Measurements from ENCODE around the gene APBA2.

APBA2 gene

DNA sequence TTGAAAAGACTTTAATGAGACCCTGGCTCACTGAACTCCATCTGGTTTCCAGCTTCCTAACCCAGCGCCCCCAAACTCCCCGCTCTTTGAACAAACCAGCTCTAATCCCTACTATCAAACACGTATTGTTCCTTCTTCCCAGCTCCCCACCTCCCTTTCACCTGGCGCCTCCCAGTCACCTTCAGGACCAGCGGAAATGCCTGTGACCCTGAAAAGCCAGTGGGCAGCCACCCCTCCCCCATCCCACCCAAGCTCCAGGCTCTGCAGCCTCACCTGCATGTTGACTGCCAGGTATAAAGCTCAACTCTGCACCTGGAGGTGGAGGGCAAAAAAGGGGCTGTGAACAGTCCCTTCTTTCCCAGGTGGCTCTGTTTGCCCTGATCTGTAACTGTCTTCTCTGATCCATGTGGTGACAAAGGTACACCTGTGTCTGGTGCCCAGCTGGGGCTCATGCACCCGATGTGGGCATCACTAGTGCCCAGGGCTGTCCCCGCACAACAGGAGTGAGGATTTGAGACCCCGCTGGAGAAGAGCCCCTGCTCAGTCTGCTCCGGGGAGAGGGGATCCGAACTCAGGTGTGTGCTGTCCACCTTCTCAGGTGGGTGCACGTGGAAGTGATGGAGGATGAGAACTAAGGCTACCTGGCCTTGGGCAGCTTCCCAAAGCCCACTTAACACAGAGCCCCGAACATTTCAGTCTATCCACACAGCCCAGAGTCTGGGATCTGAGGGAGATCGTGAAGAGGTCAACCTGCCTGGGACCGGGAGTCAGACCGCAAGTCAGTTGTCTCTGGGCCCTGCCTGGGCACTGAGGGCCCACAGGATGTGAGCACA, 254.9 kb downstream of the APBA2 start:
- TF ChIP-seq GATA2 (IDR thresholded peaks at IDR 0.05; ENCODE audit: low read depth, low read length) (no peak), GATA3 (IDR thresholded peaks at IDR 0.05; ENCODE audit: low read depth, low read length) (no peak)

DNA sequence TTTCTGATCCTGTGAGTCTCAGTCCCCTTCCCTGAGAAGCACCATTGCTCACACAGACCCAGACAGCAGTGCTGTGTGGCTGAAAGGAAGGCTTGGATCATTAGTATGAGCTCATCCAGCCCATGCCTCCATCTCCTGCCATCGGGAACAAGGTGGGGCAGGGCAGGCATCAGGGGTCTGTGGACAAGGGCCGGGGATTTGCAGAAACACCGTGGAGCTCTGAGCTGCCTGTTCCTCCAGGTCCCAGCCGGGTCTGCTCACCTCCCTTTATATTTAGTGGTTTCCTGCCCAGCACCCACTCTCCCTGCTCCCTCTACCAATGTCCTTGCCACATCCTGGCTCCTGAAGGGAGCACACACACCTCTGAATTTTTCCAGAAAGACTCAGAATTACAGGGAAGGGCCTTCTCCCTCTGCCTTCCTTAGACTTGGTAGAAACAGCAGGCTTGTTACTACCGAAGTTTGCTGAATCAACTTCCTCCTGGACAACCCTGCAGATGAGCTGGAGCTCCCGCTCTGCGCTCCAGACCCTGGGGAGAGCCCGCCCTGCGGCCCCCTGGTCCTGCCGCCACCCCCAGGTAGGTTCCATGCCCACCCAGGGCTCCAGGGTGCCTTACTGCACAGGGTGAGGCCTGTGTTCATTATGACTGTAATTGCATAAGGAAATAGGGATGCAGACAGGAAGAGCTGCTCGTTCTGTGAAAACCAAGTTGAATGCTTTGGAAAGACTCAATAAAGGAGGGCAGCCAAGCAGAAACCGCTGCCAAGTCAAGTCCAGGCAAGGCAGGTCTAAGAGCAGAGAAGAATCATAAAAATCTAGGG, 255.7 kb downstream of the APBA2 start:
- TF ChIP-seq GATA2 (IDR thresholded peaks at IDR 0.05; ENCODE audit: low read depth, low read length): no peak

- TF ChIP-seq GATA3 (IDR thresholded peaks at IDR 0.05; ENCODE audit: low read depth, low read length) (no peak), GATA2 (IDR thresholded peaks at IDR 0.05; ENCODE audit: low read depth, low read length) (no peak)
These were observed 256.5 kb downstream of the APBA2 start for GRCh38 chr15:29142129-29142747.

DNA sequence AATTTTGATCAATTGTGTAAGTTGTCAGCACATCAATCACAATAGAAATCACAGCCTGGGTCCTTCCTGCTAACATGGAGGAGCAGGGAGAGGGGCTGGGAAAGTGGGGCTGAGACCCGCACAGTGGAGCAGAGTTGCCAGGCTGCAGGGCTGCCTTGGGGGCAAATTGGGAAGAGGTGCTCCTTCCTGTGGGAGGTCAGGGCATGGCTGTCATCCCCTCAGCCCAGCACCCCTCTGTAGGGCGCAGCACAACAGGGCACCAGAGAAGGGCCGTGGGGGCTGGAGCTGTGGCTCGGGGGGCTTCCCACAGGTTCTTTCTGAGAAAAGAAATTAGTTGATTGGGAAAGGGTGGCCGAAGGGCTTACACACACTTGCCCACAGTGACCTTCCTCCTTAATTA, 257.5 kb downstream of the APBA2 start:
- TF ChIP-seq GATA3 (IDR thresholded peaks at IDR 0.05; ENCODE audit: low read depth, low read length) (no peak), GATA2 (IDR thresholded peaks at IDR 0.05; ENCODE audit: low read depth, low read length) (no peak)

GRCh38 chr15:29143909-29144635, 258.3 kb downstream of the APBA2 start:
- TF ChIP-seq GATA3 (IDR thresholded peaks at IDR 0.05; ENCODE audit: low read depth, low read length) (no peak), GATA2 (IDR thresholded peaks at IDR 0.05; ENCODE audit: low read depth, low read length) (no peak)

DNA sequence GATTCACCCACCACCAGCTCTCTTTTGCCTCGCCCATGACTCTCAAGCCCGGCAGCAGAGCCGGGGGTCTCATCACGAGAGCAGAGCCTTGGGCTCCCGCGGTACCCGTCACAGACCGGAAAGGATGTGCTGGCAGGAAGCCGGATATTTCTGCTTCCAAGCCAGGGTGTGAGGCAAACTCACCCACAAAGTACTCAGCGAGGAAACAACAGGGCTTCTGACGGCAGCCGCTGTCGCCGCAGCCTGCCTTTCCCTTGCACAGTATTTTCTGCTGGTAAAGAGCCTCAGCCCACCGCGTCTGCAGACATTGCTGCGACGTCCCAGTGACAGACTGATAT, 263.9 kb downstream of the APBA2 start:
- TF ChIP-seq GATA3 (IDR thresholded peaks at IDR 0.05; ENCODE audit: low read depth, low read length) (no peak), GATA2 (IDR thresholded peaks at IDR 0.05; ENCODE audit: low read depth, low read length) (no peak)

- TF ChIP-seq GATA2 (IDR thresholded peaks at IDR 0.05; ENCODE audit: low read depth, low read length) (no peak), GATA3 (IDR thresholded peaks at IDR 0.05; ENCODE audit: low read depth, low read length) (no peak)
These were observed 265.0 kb downstream of the APBA2 start for GRCh38 chr15:29150515-29151483.

- no peak for TF ChIP-seq GATA3 (IDR thresholded peaks at IDR 0.05; ENCODE audit: low read depth, low read length)
- no peak for TF ChIP-seq GATA2 (IDR thresholded peaks at IDR 0.05; ENCODE audit: low read depth, low read length)
These were observed 265.7 kb downstream of the APBA2 start for GRCh38 chr15:29151484-29151857.

GRCh38 chr15:29156521-29156920, 270.7 kb downstream of the APBA2 start:
- no peak for TF ChIP-seq GATA3 (IDR thresholded peaks at IDR 0.05; ENCODE audit: low read depth, low read length)
- TF ChIP-seq GATA2 (IDR thresholded peaks at IDR 0.05; ENCODE audit: low read depth, low read length): no peak

- TF ChIP-seq GATA3 (IDR thresholded peaks at IDR 0.05; ENCODE audit: low read depth, low read length): no peak
- TF ChIP-seq GATA2 (IDR thresholded peaks at IDR 0.05; ENCODE audit: low read depth, low read length): no peak
These were observed 274.1 kb downstream of the APBA2 start for GRCh38 chr15:29159771-29160455.

GRCh38 chr15:29162411-29162810, 276.6 kb downstream of the APBA2 start:
- TF ChIP-seq GATA3 (IDR thresholded peaks at IDR 0.05; ENCODE audit: low read depth, low read length): no peak
- no peak for TF ChIP-seq GATA2 (IDR thresholded peaks at IDR 0.05; ENCODE audit: low read depth, low read length)

All from SH-SY5Y (cell line).